DND-41 (cell line): Measurements from ENCODE around the gene NEGR1.

Experiments
- ATAC-seq: fragments of 200-7000 bp; cut with Tn5 transposase; 3 replicates; pipeline ENCODE4 v1.9.1; 2021; ENCODE audit warnings: low read depth; ENCODE audit not compliant: insufficient read depth
- DNase-seq: peaks from one replicate; pipeline ENCODE4 v3.0.0-alpha.2; 2020
- H2AFZ ChIP-seq: 2 replicates; pipeline ENCODE4 v1.6.0; 2012; ENCODE audit warnings: low read depth, low read length
- H3K27ac ChIP-seq: 2 replicates; pipeline ENCODE4 v1.5.1; 2012; ENCODE audit warnings: low read length, inconsistent platforms
- H3K27me3 ChIP-seq: fragments of 200-600 bp; sonication (generic); 2 replicates; pipeline ENCODE4 v1.6.0; 2012; ENCODE audit warnings: low read length, mild to moderate bottlenecking, inconsistent platforms; ENCODE audit not compliant: insufficient read depth, poor library complexity
- H3K36me3 ChIP-seq: 2 replicates; pipeline ENCODE4 v1.5.1; 2012; ENCODE audit warnings: low read length, inconsistent platforms; ENCODE audit not compliant: insufficient read depth
- H3K4me1 ChIP-seq: 2 replicates; pipeline ENCODE4 v1.5.1; 2012; ENCODE audit warnings: mild to moderate bottlenecking, low read length; ENCODE audit not compliant: insufficient read depth
- H3K4me2 ChIP-seq: 2 replicates; pipeline ENCODE4 v1.6.0; 2012; ENCODE audit warnings: mild to moderate bottlenecking, moderate library complexity, low read length, inconsistent platforms; ENCODE audit not compliant: insufficient read depth
- H3K4me3 ChIP-seq, 2 experiments: fragments of 200-600 bp in 1 of 2; shearing (Covaris generic) in 1 of 2; 2 replicates each; pipeline ENCODE4 v1.5.1; 2012 to 2016; ENCODE audit warnings: inconsistent platforms in 2 of 2, low read length in 2 of 2, mild to moderate bottlenecking in 2 of 2, low read depth in 1 of 2, moderate library complexity in 1 of 2
- H3K79me2 ChIP-seq: 2 replicates; pipeline ENCODE4 v1.6.0; 2012; ENCODE audit warnings: low read length, inconsistent platforms; ENCODE audit not compliant: insufficient read depth
- H3K9ac ChIP-seq: 2 replicates; pipeline ENCODE4 v1.6.0; 2012; ENCODE audit warnings: low read depth, mild to moderate bottlenecking, inconsistent platforms, low read length, moderate library complexity
- H3K9me3 ChIP-seq: 2 replicates; pipeline ENCODE4 v1.5.1; 2012; ENCODE audit warnings: low read length, moderate library complexity, mild to moderate bottlenecking, inconsistent platforms; ENCODE audit not compliant: insufficient read depth, severe bottlenecking
- H4K20me1 ChIP-seq: 2 replicates; pipeline ENCODE4 v1.6.0; 2012; ENCODE audit warnings: low read length; ENCODE audit not compliant: insufficient read depth
- CTCF ChIP-seq: IDR thresholded peaks from 2 replicates; pipeline ENCODE4 v1.5.1; 2012; ENCODE audit warnings: borderline replicate concordance, low read length, moderate library complexity, mild to moderate bottlenecking; ENCODE audit not compliant: poor library complexity, severe bottlenecking; ENCODE audit errors: extremely low read depth
- EZH2 ChIP-seq: IDR thresholded peaks from 3 replicates; pipeline ENCODE4 v1.6.1; 2012; ENCODE audit warnings: borderline replicate concordance, low read depth, mild to moderate bottlenecking, moderate library complexity, low read length, inconsistent platforms; ENCODE audit not compliant: severe bottlenecking

Gene NEGR1

GRCh38 chr1:72034827-72035226 lies 247.5 kb downstream of the NEGR1 start:
- H3K36me3 ChIP-seq: no peaks in the 10 kb centered on the region
- no peak overlapping the region for H2AFZ ChIP-seq
- no peak overlapping the region for H3K4me2 ChIP-seq
- H3K27ac ChIP-seq: no peak overlapping the region
- H4K20me1 ChIP-seq: no peaks in the 10 kb centered on the region
- H3K4me1 ChIP-seq: no peaks in the 10 kb centered on the region
- TF ChIP-seq EZH2 (no peak), CTCF (no peak)
- no peaks in the 10 kb centered on the region for H3K79me2 ChIP-seq
- no peak overlapping the region for H3K9ac ChIP-seq
- no peaks in the 10 kb centered on the region for H3K9me3 ChIP-seq
- H3K4me3 ChIP-seq: no peak overlapping the region
- no peak for DNase-seq
- ATAC-seq: no peak
- no peaks in the 10 kb centered on the region for H3K27me3 ChIP-seq

GRCh38 chr1:72023063-72023930 lies 259.0 kb downstream of the NEGR1 start:
- no peaks in the 10 kb centered on the region for H3K27me3 ChIP-seq
- H3K79me2 ChIP-seq: no peaks in the 10 kb centered on the region
- no peaks in the 10 kb centered on the region for H4K20me1 ChIP-seq
- no peaks in the 10 kb centered on the region for H3K4me1 ChIP-seq
- no peak overlapping the region for H2AFZ ChIP-seq
- H3K4me2 ChIP-seq: no peak overlapping the region
- H3K4me3 ChIP-seq: no peak overlapping the region
- no peak overlapping the region for H3K27ac ChIP-seq
- no peak for DNase-seq
- no peak for ATAC-seq
- TF ChIP-seq EZH2 (no peak), CTCF (no peak)
- no peaks in the 10 kb centered on the region for H3K9me3 ChIP-seq
- no peak overlapping the region for H3K9ac ChIP-seq
- H3K36me3 ChIP-seq: no peaks in the 10 kb centered on the region

- Histone ChIP-seq H3K9me3 (no peaks in the 10 kb centered on the region), H3K79me2 (no peaks in the 10 kb centered on the region), H3K36me3 (no peaks in the 10 kb centered on the region), H3K4me3 (no peak overlapping the region), H3K4me1 (no peaks in the 10 kb centered on the region), H4K20me1 (no peaks in the 10 kb centered on the region), H2AFZ (no peak overlapping the region), H3K27me3 (no peaks in the 10 kb centered on the region), H3K9ac (no peak overlapping the region), H3K4me2 (no peak overlapping the region), H3K27ac (no peak overlapping the region)
- DNase-seq (no peak), ATAC-seq (no peak)
- TF ChIP-seq CTCF: no peak
- TF ChIP-seq EZH2: no peak
Observed at GRCh38 chr1:72018562-72018961, 263.8 kb downstream of the NEGR1 start.
